H1 (cell line): ENCODE data around the gene SMARCD1. TPM values are rescaled to one million over a fixed set of nuclear protein-coding genes. Genes with fewer than 3 reads are reported as not detected.

Experiments used
- ATF2 ChIP-seq: IDR thresholded peaks from 2 replicates; pipeline ENCODE4 v1.6.1; 2012; ENCODE audit warnings: low read length, inconsistent platforms
- TEAD4 ChIP-seq: IDR thresholded peaks from 2 replicates; pipeline ENCODE4 v1.6.1; 2012; ENCODE audit warnings: low read depth, low read length, inconsistent platforms, mixed read lengths
- polyA plus RNA-seq, 7 experiments: library from polyadenylated mRNA; depleted of rRNA in 3 of 7; stranded (reverse) in 5 of 7; unstranded in 2 of 7; fragments of >200 nt in 5 of 7; fragments of 200-250 nt in 2 of 7; gene quantifications; 1 replicate in 5 of 7; 2 replicates in 1 of 7; 4 replicates in 1 of 7; pipeline versions ENCODE4 v1.2.1 to v1.2.3, GENCODE V29; 2011 to 2013; ENCODE audit warnings: missing spikeins in 2 of 7, mixed read lengths in 2 of 7
- total RNA-seq: library from RNA; stranded (reverse); fragmentation: NEBNext Ultra II Directional; extraction: Animal tissue kit (Norgen Biotek cat#: 25700); gene quantifications from 2 replicates; pipeline ENCODE4 v1.2.1, GENCODE V29; 2021

SMARCD1 gene
- total and polyA plus RNA-seq, 2 of the 8 experiments (the other 6 are each of a cell fraction or from before 2014, with no cell fraction given), result 128 to 130 TPM

GRCh38 chr12:50041962-50042361, 43.2 kb upstream of the SMARCD1 start (continued):
- TF ChIP-seq TEAD4 (no peak), ATF2 (no peak)
